CD4-positive, alpha-beta T cell treated with Interleukin-15 for 1 hour (primary cell): ENCODE measurements around the gene SYT9.

ENCODE experiments used
- DNase-seq: peaks from one replicate; pipeline ENCODE4 v3.0.0-alpha.2; 2020

The SYT9 gene, protein sequence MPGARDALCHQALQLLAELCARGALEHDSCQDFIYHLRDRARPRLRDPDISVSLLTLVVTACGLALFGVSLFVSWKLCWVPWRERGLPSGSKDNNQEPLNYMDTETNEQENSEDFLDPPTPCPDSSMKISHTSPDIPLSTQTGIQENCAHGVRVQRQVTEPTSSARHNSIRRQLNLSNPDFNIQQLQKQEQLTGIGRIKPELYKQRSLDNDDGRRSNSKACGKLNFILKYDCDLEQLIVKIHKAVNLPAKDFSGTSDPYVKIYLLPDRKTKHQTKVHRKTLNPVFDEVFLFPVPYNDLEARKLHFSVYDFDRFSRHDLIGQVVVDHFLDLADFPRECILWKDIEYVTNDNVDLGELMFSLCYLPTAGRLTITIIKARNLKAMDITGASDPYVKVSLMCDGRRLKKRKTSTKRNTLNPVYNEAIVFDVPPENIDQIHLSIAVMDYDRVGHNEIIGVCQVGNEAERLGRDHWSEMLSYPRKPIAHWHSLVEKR

DNA sequence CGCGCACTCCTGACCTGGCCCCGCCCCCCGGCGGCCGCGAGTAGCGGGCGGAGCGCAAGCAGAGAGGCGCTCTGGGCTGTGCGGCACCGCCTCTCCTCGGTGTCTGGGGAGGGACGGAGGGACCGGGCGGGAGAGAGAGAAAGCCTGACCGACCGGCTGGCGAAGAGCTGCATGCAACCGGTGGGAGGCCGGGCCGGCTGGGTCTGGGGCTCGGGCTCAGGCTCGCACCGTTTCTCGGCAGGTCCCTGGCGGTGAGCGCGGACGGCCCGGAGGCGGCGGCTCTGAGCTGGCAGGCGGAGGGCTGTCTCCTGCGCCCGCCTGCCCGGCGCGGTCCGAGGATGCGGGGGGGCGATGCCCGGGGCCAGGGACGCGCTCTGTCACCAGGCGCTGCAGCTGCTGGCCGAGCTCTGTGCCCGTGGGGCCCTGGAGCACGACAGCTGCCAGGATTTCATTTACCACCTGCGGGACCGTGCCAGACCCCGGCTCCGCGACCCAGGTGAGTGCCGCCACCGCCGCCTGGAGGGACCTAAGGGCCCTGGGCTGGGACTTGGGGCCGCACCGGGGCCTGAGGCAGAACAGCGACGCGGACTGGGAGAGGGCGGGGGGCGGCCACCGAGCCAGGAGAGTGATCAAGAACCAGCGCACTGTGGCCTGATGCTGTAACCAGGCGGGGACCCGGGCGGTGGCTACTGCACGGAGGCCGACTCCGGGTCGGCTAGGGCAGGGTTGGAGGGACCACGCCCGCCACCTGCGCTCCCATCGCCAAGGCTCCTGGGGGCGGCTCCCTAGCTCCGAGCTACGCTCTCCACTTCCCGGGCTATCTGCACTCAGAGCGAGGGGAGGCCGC, at the start of gene SYT9:
SYT9 (plus strand) TSS at position 69 of the 847 bp plus-strand sequence; CDS start at position 352, 283 bp downstream.
- no peak for DNase-seq

GRCh38 chr11:7202412-7202811, 49.3 kb upstream of the SYT9 start:
- DNase-seq: no peak

GRCh38 chr11:7204778-7205177, 46.9 kb upstream of the SYT9 start:
- no peak for DNase-seq

- no peak for DNase-seq
These were observed 43.3 kb upstream of the SYT9 start for GRCh38 chr11:7208391-7208790.

DNA sequence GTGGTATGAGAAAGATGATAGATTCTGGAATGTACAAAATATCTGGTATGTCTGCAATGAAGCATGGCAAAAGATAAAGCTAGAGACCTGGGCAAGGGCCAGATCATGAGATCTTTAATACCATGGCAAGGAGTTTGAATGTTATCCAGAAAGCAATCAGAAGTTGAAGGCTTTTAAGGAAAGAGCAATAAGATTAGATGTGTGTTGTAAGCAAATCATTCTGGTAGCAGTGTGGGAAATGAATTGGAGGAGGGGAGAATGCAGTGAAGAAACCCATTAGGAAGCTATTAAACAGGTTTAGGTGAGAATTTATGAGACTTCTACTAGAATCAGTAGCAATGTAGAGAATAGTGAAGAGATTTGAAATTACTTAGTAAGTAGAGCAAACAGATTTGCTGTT, 32.2 kb upstream of the SYT9 start:
- no peak for DNase-seq

GRCh38 chr11:7220636-7221035, 31.1 kb upstream of the SYT9 start:
- no peak for DNase-seq

DNA sequence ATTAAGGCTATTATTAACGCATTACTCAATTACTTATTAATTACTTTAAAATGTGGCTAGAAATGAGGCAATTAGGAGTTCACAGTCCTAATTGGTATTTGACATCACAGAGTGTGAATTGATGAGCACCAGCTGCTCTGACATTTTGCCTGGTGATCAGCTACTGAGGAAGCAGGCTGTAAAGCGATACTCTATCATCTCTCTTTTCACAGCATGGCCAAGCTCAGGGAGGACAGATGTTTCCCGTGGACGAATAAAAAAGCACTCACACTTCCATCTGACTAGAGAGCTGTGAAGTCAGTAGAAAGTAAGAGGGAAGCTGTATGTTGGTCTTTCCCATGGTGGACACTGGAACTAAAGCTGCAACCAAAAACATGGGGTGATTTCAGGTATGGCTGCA, 29.1 kb upstream of the SYT9 start:
- no peak for DNase-seq

DNA sequence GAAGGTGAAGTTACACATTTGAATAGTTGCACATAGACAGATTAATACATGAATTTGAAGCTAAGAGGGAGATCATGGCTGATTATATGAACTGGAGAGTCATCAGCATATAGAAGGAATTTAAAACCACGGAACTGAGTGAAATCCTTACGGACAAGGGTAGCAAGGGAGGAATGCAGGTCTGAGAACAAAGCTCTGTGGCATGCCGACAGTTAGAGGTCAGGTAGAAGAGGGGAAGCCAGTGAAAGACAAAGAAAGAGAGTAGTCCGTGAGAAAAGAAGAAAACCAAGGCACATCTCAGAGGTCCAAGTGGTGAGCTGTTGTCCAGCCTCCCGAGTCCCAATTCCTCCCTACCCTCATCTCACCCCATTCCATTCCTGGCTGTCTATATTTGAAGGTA, 11.8 kb upstream of the SYT9 start:
- no peak for DNase-seq

GRCh38 chr11:7245341-7245740, 6.4 kb upstream of the SYT9 start:
- DNase-seq: no peak

- DNase-seq: no peak
These were observed 5.5 kb upstream of the SYT9 start for GRCh38 chr11:7246179-7246578.

DNA sequence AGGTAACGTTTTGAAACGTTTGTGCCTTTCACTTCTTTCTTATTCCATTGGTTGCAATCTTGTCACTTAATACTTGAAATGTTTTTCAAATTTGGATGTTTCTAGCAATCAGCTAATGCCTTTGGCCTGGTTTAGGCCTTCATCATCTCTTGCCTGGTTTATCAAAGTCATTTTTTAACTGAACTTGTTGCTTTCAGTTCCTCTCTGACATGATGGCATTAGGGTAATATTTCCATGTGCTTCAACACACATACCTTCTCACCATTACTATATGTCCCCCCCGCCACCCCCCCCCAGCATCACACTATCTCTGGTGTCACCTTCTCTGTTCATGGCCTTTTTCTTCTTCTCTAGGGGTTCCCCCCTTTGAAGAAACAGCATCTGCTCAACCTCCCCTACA, 1.5 kb upstream of the SYT9 start:
- DNase-seq: no peak

GRCh38 chr11:7251487-7251835, 243 bp upstream of the SYT9 start:
- no peak for DNase-seq

GRCh38 chr11:7252683-7253213, 1.0 kb downstream of the SYT9 start:
- DNase-seq: no peak

- DNase-seq: no peak
These were observed 2.1 kb downstream of the SYT9 start for GRCh38 chr11:7253800-7254199.

GRCh38 chr11:7254731-7255291, 3.1 kb downstream of the SYT9 start:
- DNase-seq: no peak

DNA sequence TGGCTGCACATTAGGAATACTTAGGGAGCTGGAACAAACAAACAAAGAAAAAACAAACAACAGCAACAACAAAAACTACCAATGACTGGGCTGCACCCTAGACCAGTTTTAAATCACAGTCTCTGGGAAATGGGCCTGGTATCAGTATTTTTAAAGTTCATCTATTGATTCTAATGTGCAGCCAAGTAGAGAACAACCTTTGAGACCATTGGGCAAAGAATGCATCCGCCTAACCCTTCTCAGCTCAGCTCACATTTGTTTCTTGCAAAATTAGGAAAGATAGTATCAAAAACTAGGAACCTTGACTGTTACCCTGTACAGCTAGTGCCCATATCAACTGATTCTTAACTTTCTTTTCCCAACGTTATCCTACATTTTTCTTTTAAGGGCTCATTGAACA, 5.2 kb downstream of the SYT9 start:
- DNase-seq: no peak

GRCh38 chr11:7257724-7258123, 6.0 kb downstream of the SYT9 start:
- DNase-seq: no peak

GRCh38 chr11:7261578-7261977, 9.9 kb downstream of the SYT9 start:
- no peak for DNase-seq

DNA sequence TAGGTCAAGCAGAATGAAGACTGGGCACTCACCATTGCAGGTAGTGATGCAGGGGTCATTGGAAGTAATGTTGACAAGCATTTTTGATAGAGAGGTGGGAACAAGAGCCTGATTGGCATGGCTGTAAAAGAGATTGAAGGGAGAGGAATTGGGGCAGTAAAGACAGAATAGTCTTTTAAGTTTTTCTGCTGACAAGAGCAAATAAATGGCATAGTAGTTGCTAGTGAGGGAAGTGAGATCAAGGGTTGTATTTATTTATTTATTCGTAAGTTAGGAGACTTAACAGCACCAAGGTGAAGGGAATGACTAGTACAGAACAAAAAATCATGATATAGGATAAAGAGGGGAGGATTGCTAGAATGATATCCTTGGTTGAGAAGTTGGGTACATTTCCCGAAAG, 11.0 kb downstream of the SYT9 start:
- DNase-seq: no peak

DNA sequence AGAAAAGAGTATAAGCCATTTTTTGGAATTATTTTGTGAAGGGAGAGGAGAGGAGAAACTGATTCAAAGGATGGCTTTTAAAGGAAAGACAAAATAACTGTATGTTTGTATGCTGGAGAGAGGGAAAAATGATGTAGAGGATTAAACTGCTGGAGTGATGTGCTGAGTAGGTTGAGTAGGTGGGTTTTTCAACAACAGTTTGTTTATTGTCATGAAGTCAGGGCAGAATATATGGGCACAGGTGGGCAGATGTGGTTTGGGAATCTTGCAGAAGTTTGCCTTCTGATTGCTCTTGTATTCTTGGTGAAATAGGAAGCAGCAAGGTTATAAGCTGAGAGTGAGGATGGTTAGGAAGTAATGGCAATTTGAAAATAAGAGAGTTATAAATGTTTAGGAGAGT, 12.1 kb downstream of the SYT9 start:
- no peak for DNase-seq

- DNase-seq: no peak
These were observed 17.1 kb downstream of the SYT9 start for GRCh38 chr11:7268758-7269157.

GRCh38 chr11:7270233-7270865, 18.6 kb downstream of the SYT9 start:
- DNase-seq: no peak

- DNase-seq: no peak
These were observed 20.7 kb downstream of the SYT9 start for GRCh38 chr11:7272373-7272772.
